Upper lobe of left lung (tissue), 4 donors: ENCODE results near the gene LCA5L.

ENCODE experiments used
- POLR2A ChIP-seq, 4 donors: fragments of 450-650 bp; IDR thresholded peaks; one replicate each; pipeline ENCODE4 v1.5.1; 2016 to 2017; ENCODE audit warnings: antibody characterized with exemption in 4 of 4, mild to moderate bottlenecking in 2 of 4
- TF ChIP-seq, protein P1 (sequence below), 6 experiments: fragments of 450-650 bp in 4 of 6; fragments of 200-600 bp in 2 of 6; sonication (generic) in 2 of 6; IDR thresholded peaks; one replicate each; pipeline ENCODE4 v1.5.1; 2016 to 2019; ENCODE audit warnings: antibody characterized with exemption in 6 of 6

GRCh38 chr21:39362733-39363132 lies 82.8 kb downstream of the LCA5L start:
- no peak for TF ChIP-seq POLR2A (IDR thresholded peaks at IDR 0.05)
- TF ChIP-seq, protein P1, sequence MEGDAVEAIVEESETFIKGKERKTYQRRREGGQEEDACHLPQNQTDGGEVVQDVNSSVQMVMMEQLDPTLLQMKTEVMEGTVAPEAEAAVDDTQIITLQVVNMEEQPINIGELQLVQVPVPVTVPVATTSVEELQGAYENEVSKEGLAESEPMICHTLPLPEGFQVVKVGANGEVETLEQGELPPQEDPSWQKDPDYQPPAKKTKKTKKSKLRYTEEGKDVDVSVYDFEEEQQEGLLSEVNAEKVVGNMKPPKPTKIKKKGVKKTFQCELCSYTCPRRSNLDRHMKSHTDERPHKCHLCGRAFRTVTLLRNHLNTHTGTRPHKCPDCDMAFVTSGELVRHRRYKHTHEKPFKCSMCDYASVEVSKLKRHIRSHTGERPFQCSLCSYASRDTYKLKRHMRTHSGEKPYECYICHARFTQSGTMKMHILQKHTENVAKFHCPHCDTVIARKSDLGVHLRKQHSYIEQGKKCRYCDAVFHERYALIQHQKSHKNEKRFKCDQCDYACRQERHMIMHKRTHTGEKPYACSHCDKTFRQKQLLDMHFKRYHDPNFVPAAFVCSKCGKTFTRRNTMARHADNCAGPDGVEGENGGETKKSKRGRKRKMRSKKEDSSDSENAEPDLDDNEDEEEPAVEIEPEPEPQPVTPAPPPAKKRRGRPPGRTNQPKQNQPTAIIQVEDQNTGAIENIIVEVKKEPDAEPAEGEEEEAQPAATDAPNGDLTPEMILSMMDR (IDR thresholded peaks at IDR 0.05), result no peak
